Measurements from ENCODE around the gene ATL3. TPM values are rescaled to one million over a fixed set of nuclear protein-coding genes. Genes with fewer than 3 reads are reported as not detected.
"Not testable (repeated sequence)": the region's sequence is repeated elsewhere in the genome, so short reads cannot be mapped to it uniquely, and the experiment has no call there.

The ATL3 gene
- total and polyA plus RNA-seq, 3 experiments from 2014 or later, result 21.5 to 42.1 (median 41.9) TPM

DNA sequence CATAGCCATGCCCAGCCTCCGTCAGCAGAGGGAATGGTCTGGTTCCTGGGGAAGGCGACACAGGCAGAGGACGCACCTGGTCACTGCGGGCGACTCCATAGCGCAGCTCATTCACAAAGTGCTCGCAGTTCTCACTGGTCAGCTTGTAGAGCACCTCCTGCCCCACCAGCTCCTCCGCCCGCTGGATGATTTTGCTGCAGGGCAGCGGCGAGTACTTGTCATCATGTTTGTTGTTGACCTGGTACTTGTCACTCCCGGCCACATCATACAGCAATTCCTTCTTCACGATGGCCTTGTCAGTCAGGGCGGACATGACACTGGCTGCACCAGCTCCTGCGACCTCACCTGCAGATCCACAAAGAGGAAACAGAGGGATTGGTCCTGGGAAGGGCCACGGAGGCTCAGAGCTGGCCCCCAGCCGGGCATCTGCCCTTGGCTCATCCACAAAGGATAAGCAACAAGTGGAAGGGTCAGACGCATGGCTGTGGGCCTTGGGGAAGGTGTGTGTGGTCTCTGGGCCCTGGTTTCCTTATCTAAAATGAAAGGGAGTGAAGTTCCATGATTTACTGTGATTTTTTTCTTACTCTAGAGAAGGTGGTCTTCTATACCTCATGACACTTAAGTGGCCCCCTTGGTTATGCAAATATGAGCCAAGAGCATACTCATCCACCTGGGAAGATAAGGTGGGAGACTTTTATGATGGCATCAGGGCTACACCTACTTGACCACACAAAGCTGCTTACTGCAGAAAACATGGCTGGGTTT is 81.0 kb downstream of the ATL3 start:
- Histone ChIP-seq H3K36me3 (ENCODE audit: insufficient read depth, low read length) (no peaks in the 10 kb centered on the region), H3K4me3 (ENCODE audit: low read length) (no peak overlapping the region), H3K4me1 (ENCODE audit: insufficient read depth, low read length) (no peaks in the 10 kb centered on the region), H3K9me3 (ENCODE audit: low read length) (no peaks in the 10 kb centered on the region), H3K27me3 (ENCODE audit: insufficient read depth, low read length, poor library complexity, severe bottlenecking) (no peaks in the 10 kb centered on the region), H3K27ac (ENCODE audit: low read depth, low read length) (no peak overlapping the region)
- H3K4me1 Mint-ChIP-seq, result peaks cover 0 to 6% (median 2%) of the 10 kb centered on the region in 3 donors
- no peak for DNase-seq
- H3K9me3 Mint-ChIP-seq, result no peaks in the 10 kb centered on the region
- no peak overlapping the region for H3K27ac Mint-ChIP-seq
- H3K27me3 Mint-ChIP-seq, result peaks cover 0 to 1% of the 10 kb centered on the region in 2 donors
- H3K4me3 Mint-ChIP-seq, result no peak overlapping the region
- ChIA-PET CTCF (no interaction called here), POLR2A (no interaction called here)
- peaks cover 27 to 64% (median 43%) of the 10 kb centered on the region in 3 donors for H3K36me3 Mint-ChIP-seq

GRCh38 chr11:63589000-63589399 is 82.2 kb downstream of the ATL3 start:
- Mint-ChIP-seq H3K27ac (peak overlapping the region in 4 of 8 donors; percentile 22 to 73 (median 50)), H3K4me1 (peaks cover 0 to 7% (median 2%) of the 10 kb centered on the region in 3 donors), H3K9me3 (no peaks in the 10 kb centered on the region), H3K27me3 (peaks cover 0 to 1% of the 10 kb centered on the region in 2 donors), H3K4me3 (no peak overlapping the region), H3K36me3 (peaks cover 27 to 59% (median 36%) of the 10 kb centered on the region in 3 donors)
- no peaks in the 10 kb centered on the region for H3K36me3 ChIP-seq (ENCODE audit: insufficient read depth, low read length)
- ChIA-PET POLR2A (no interaction called here), CTCF (interaction anchor here (0.7 kb wide), 1 partner anchor 163 kb away, joined by 5 read pairs; no protein-coding TSS in a partner anchor)
- H3K4me1 ChIP-seq (ENCODE audit: insufficient read depth, low read length), result no peaks in the 10 kb centered on the region
- no peak for DNase-seq
- H3K4me3 ChIP-seq (ENCODE audit: low read length), result no peak overlapping the region
- no peaks in the 10 kb centered on the region for H3K27me3 ChIP-seq (ENCODE audit: insufficient read depth, low read length, poor library complexity, severe bottlenecking)
- no peak overlapping the region for H3K27ac ChIP-seq (ENCODE audit: low read depth, low read length)
- no peaks in the 10 kb centered on the region for H3K9me3 ChIP-seq (ENCODE audit: low read length)

GRCh38 chr11:63586451-63587166 is 84.6 kb downstream of the ATL3 start:
- Mint-ChIP-seq H3K9me3 (peaks cover 2 to 9% (median 4%) of the 10 kb centered on the region in 5 donors), H3K4me1 (peaks cover 18 to 25% (median 22%) of the 10 kb centered on the region in 3 donors), H3K4me3 (no peak overlapping the region), H3K27ac (no peak overlapping the region), H3K36me3 (peaks cover 27 to 62% (median 37%) of the 10 kb centered on the region in 3 donors), H3K27me3 (no peaks in the 10 kb centered on the region)
- Histone ChIP-seq H3K36me3 (ENCODE audit: insufficient read depth, low read length) (no peaks in the 10 kb centered on the region), H3K27ac (ENCODE audit: low read depth, low read length) (no peak overlapping the region), H3K4me3 (ENCODE audit: low read length) (no peak overlapping the region), H3K4me1 (ENCODE audit: insufficient read depth, low read length) (peaks cover 12% of the 10 kb centered on the region), H3K9me3 (ENCODE audit: low read length) (no peaks in the 10 kb centered on the region), H3K27me3 (ENCODE audit: insufficient read depth, low read length, poor library complexity, severe bottlenecking) (no peaks in the 10 kb centered on the region)
- ChIA-PET CTCF (no interaction called here), POLR2A (interaction anchor here (0.7 kb wide), 1 partner anchor 9 kb away, joined by 6 read pairs; no protein-coding TSS in a partner anchor)
- DNase-seq, result no peak

- H3K27ac ChIP-seq (ENCODE audit: low read depth, low read length), result no peak overlapping the region
- POLR2A ChIA-PET, result no interaction called here
Observed at GRCh38 chr11:63583357-63583677, 87.9 kb downstream of the ATL3 start.

GRCh38 chr11:63581224-63581623 is 90.0 kb downstream of the ATL3 start:
- DNase-seq; H3K4me3 Mint-ChIP-seq; H3K9me3 ChIP-seq (ENCODE audit: low read length); CTCF ChIA-PET; H3K27ac ChIP-seq (ENCODE audit: low read depth, low read length); H3K4me3 ChIP-seq (ENCODE audit: low read length); H3K36me3 ChIP-seq (ENCODE audit: insufficient read depth, low read length); H3K27me3 Mint-ChIP-seq; H3K27me3 ChIP-seq (ENCODE audit: insufficient read depth, low read length, poor library complexity, severe bottlenecking); POLR2A ChIA-PET: not testable (repeated sequence)
- Mint-ChIP-seq H3K4me1 (peaks cover 20 to 27% (median 22%) of the 10 kb centered on the region in 3 donors), H3K27ac (peak overlapping the region in 1 of 8 donors; percentile 86), H3K9me3 (peaks cover 6 to 27% (median 25%) of the 10 kb centered on the region in 5 donors), H3K36me3 (peaks cover 17 to 48% (median 28%) of the 10 kb centered on the region in 3 donors)
- peaks cover 12% of the 10 kb centered on the region for H3K4me1 ChIP-seq (ENCODE audit: insufficient read depth, low read length)

More at GRCh38 chr11:63583357-63583677, 87.9 kb downstream of the ATL3 start:
- Mint-ChIP-seq H3K4me3 (peak overlapping the region in 3 of 7 donors; percentile 0 to 69 (median 49)), H3K9me3 (peaks cover 6 to 25% (median 24%) of the 10 kb centered on the region in 5 donors), H3K4me1 (peaks cover 20 to 27% (median 22%) of the 10 kb centered on the region in 3 donors), H3K36me3 (peaks cover 19 to 59% (median 34%) of the 10 kb centered on the region in 3 donors), H3K27ac (peak overlapping the region; percentile 32 to 97 (median 69)), H3K27me3 (no peaks in the 10 kb centered on the region)
- no peak for DNase-seq
- Histone ChIP-seq H3K36me3 (ENCODE audit: insufficient read depth, low read length) (no peaks in the 10 kb centered on the region), H3K4me3 (ENCODE audit: low read length) (no peak overlapping the region), H3K27me3 (ENCODE audit: insufficient read depth, low read length, poor library complexity, severe bottlenecking) (no peaks in the 10 kb centered on the region), H3K9me3 (ENCODE audit: low read length) (no peaks in the 10 kb centered on the region), H3K4me1 (ENCODE audit: insufficient read depth, low read length) (peaks cover 12% of the 10 kb centered on the region)
- CTCF ChIA-PET, result interaction anchor here (1.0 kb wide), 1 partner anchor 21 kb away, joined by 3 read pairs; no protein-coding TSS in a partner anchor

DNA sequence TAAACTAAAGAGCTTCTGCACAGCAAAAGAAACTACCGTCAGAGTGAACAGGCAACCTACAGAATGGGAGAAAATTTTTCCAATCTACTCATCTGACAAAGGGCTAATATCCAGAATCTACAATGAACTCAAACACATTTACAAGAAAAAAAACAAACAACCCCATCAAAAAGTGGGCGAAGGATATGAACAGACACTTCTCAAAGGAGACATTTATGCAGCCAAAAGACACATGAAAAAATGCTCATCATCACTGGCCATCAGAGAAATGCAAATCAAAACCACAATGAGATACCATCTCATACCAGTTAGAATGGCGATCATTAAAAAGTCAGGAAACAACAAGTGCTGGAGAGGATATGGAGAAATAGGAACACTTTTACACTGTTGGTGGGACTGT is 92.3 kb downstream of the ATL3 start:
- Mint-ChIP-seq H3K4me1 (peaks cover 37 to 41% (median 38%) of the 10 kb centered on the region in 3 donors), H3K36me3 (peaks cover 14 to 39% (median 25%) of the 10 kb centered on the region in 3 donors), H3K9me3 (peaks cover 6 to 27% (median 25%) of the 10 kb centered on the region in 5 donors)
- H3K36me3 ChIP-seq (ENCODE audit: insufficient read depth, low read length); DNase-seq; H3K27ac ChIP-seq (ENCODE audit: low read depth, low read length); H3K9me3 ChIP-seq (ENCODE audit: low read length); H3K27me3 ChIP-seq (ENCODE audit: insufficient read depth, low read length, poor library complexity, severe bottlenecking); H3K4me3 Mint-ChIP-seq; H3K4me3 ChIP-seq (ENCODE audit: low read length); H3K27ac Mint-ChIP-seq; CTCF ChIA-PET; POLR2A ChIA-PET; H3K27me3 Mint-ChIP-seq: not testable (repeated sequence)
- peaks cover 24% of the 10 kb centered on the region for H3K4me1 ChIP-seq (ENCODE audit: insufficient read depth, low read length)

GRCh38 chr11:63574856-63575602 is 96.1 kb downstream of the ATL3 start:
- no peaks in the 10 kb centered on the region for H3K9me3 ChIP-seq (ENCODE audit: low read length)
- H3K4me1 ChIP-seq (ENCODE audit: insufficient read depth, low read length), result peaks cover 15% of the 10 kb centered on the region
- peak overlapping the region; percentile 38 to 92 (median 81) for H3K4me3 Mint-ChIP-seq
- peaks cover 0 to 10% (median 4%) of the 10 kb centered on the region in 5 donors for H3K9me3 Mint-ChIP-seq
- ChIA-PET POLR2A (interaction anchor here (1.9 kb wide), 1 partner anchor 23 kb away, joined by 6 read pairs; no protein-coding TSS in a partner anchor), CTCF (interaction anchor here (2.4 to 4.5 kb wide), 2 partner anchors 23 to 96 kb away, joined by 8 to 19 read pairs; no protein-coding TSS in a partner anchor)
- peaks cover 0 to 2% of the 10 kb centered on the region in 2 donors for H3K27me3 Mint-ChIP-seq
- peaks cover 19 to 23% (median 21%) of the 10 kb centered on the region in 3 donors for H3K4me1 Mint-ChIP-seq
- H3K27me3 ChIP-seq (ENCODE audit: insufficient read depth, low read length, poor library complexity, severe bottlenecking), result no peaks in the 10 kb centered on the region
- peak overlapping the region; percentile 40 for H3K4me3 ChIP-seq (ENCODE audit: low read length)
- H3K36me3 Mint-ChIP-seq, result peaks cover 8 to 13% (median 8%) of the 10 kb centered on the region in 3 donors
- H3K27ac Mint-ChIP-seq, result peak overlapping the region; percentile 59 to 97 (median 92)
- peak overlapping the region; percentile 19 for H3K27ac ChIP-seq (ENCODE audit: low read depth, low read length)
- no peaks in the 10 kb centered on the region for H3K36me3 ChIP-seq (ENCODE audit: insufficient read depth, low read length)
- no peak for DNase-seq

All from CD8-positive, alpha-beta memory T cell (primary cell).